GM18505 (cell line): ENCODE results near the gene C19orf47.
A peak's percentile ranks its signal among the peaks of the same experiment; 100 is the strongest.

ENCODE experiments used
- ATAC-seq: cut with Tn5 transposase; IDR thresholded peaks from one replicate; pipeline ENCODE4 v1.9.1; 2021; ENCODE audit not compliant: unreplicated experiment
- POLR2A ChIP-seq: IDR thresholded peaks from 4 replicates; pipeline ENCODE4 v1.6.1; 2011; ENCODE audit warnings: borderline replicate concordance; ENCODE audit not compliant: insufficient read depth, insufficient read length; ENCODE audit errors: extremely low read depth

The C19orf47 gene

GRCh38 chr19:40367577-40368434 is 19.6 kb upstream of the C19orf47 start:
- TF ChIP-seq POLR2A = no peak
- ATAC-seq = no peak

GRCh38 chr19:40366697-40367561 is 18.7 kb upstream of the C19orf47 start:
- no peak for TF ChIP-seq POLR2A
- no peak for ATAC-seq

GRCh38 chr19:40365613-40366401 is 17.6 kb upstream of the C19orf47 start:
- ATAC-seq = no peak
- peak; percentile 72 for TF ChIP-seq POLR2A

- ATAC-seq = no peak
- no peak for TF ChIP-seq POLR2A
Measured at GRCh38 chr19:40365010-40365409, 16.8 kb upstream of the C19orf47 start.

- no peak for ATAC-seq
- TF ChIP-seq POLR2A = no peak
Measured at GRCh38 chr19:40363069-40363468, 14.9 kb upstream of the C19orf47 start.

- TF ChIP-seq POLR2A = no peak
- no peak for ATAC-seq
Measured at GRCh38 chr19:40362160-40362559, 14.0 kb upstream of the C19orf47 start.

GRCh38 chr19:40360708-40361241 is 12.6 kb upstream of the C19orf47 start:
- no peak for TF ChIP-seq POLR2A
- no peak for ATAC-seq

GRCh38 chr19:40360020-40360707 is 12.0 kb upstream of the C19orf47 start:
- TF ChIP-seq POLR2A = no peak
- no peak for ATAC-seq

GRCh38 chr19:40358773-40359172 is 10.6 kb upstream of the C19orf47 start:
- TF ChIP-seq POLR2A = no peak
- ATAC-seq = no peak

- no peak for TF ChIP-seq POLR2A
- ATAC-seq = no peak
Measured at GRCh38 chr19:40357640-40358039, 9.4 kb upstream of the C19orf47 start.

GRCh38 chr19:40356681-40357595 is 8.7 kb upstream of the C19orf47 start:
- no peak for ATAC-seq

GRCh38 chr19:40355975-40356680 is 7.9 kb upstream of the C19orf47 start:
- no peak for ATAC-seq
- TF ChIP-seq POLR2A = peak; percentile 55

More at GRCh38 chr19:40356681-40357595, 8.7 kb upstream of the C19orf47 start:
- no peak for TF ChIP-seq POLR2A
